PFSK-1 (cell line): ENCODE results near the gene PROKR1.

Experiments
- FOXP2 ChIP-seq: optimal IDR thresholded peaks from 2 replicates; pipeline ENCODE3; 2011; ENCODE audit warnings: borderline replicate concordance, control low read depth, inconsistent platforms; ENCODE audit not compliant: insufficient read depth; ENCODE audit errors: extremely low read length, extremely low read depth
- POLR2AphosphoS5 ChIP-seq: IDR thresholded peaks from 2 replicates; pipeline ENCODE4 v1.6.1; 2012; ENCODE audit warnings: low read depth, mild to moderate bottlenecking, control low read depth, low read length, moderate library complexity
- SIN3A ChIP-seq: IDR thresholded peaks from 2 replicates; pipeline ENCODE4 v1.6.1; 2012; ENCODE audit warnings: mild to moderate bottlenecking, low read length, moderate library complexity, borderline replicate concordance; ENCODE audit not compliant: insufficient read depth

- TF ChIP-seq POLR2AphosphoS5 (no peak), SIN3A (no peak), FOXP2 (no peak)
Observed at GRCh38 chr2:68669651-68670050, 26.3 kb downstream of the PROKR1 start.
